Measurements from ENCODE around the gene CCDC97.

- TF ChIP-seq CTCF (conservative IDR thresholded peaks at IDR 0.05; ENCODE audit: low read depth, low read length) (peak; percentile 66), EZH2 (IDR thresholded peaks at IDR 0.05; ENCODE audit: low read length, unreplicated experiment) (no peak)
These were observed 43.7 kb downstream of the CCDC97 start, which contains the start of gene TGFB1 for GRCh38 chr19:41353466-41354342.

Data from PC-3 (cell line).